ENCODE data around the gene ITGB4. TPM values are rescaled to one million over a fixed set of nuclear protein-coding genes. Genes with fewer than 3 reads are reported as not detected.

Gene ITGB4
- total and polyA plus RNA-seq, 2 donors (not counting 3 experiments of a cell fraction or from before 2014, with no cell fraction given), result 4.2 to 6.7 TPM

GRCh38 chr17:75773808-75774470, 52.7 kb downstream of the ITGB4 start:
- POLR2A ChIA-PET, result interaction anchor here (0.5 to 5.2 kb wide), 4 partner anchors 9 to 92 kb away, joined by 3 to 24 read pairs (median 4); partner anchors contain the start of gene GALK1

More at GRCh38 chr17:75773808-75774470, 52.7 kb downstream of the ITGB4 start:
- CTCF ChIA-PET, result interaction anchor here (1.0 to 3.5 kb wide), 8 partner anchors 9 to 140 kb away, joined by 3 to 29 read pairs (median 6); partner anchors contain the start of genes GALK1 and UNK
- dilution Hi-C loops (cut with MboI; ENCODE audit: extremely low pct_ligation_motif_present, low sequenced_read_pairs) (no loop called here), intact Hi-C loops (cut with micrococcal nuclease) (loop anchor here (10.0 kb wide), 1 partner anchor 231 kb away; the partner anchor contains the start of gene CDK3)
- no TSS peak for BruUV-seq (replicated peaks)
- DNase-seq (ENCODE audit: low read depth, low spot score) (no peak), FAIRE-seq (no peak)
- H4K20me1 ChIP-seq (replicated peaks; ENCODE audit: control insufficient read depth, extremely low read depth, insufficient read depth, low read length), result peaks cover 6% of the 10 kb centered on the region
- no peak overlapping the region for H3K4me3 ChIP-seq (replicated peaks in 1 of 3; ENCODE audit: insufficient read depth in 1 of 3, low read depth in 1 of 3, low read length in 3 of 3)
- peaks cover 14 to 16% of the 10 kb centered on the region in 2 experiments for H3K36me3 ChIP-seq (ENCODE audit: control insufficient read depth in 2 of 2, extremely low read depth in 1 of 2, insufficient read depth in 2 of 2, low read length in 2 of 2)
- peaks cover 9% of the 10 kb centered on the region for H3K4me1 ChIP-seq (ENCODE audit: control insufficient read depth, extremely low read depth, insufficient read depth, low read length)
- H2AFZ ChIP-seq (ENCODE audit: low read depth, low read length), result no peak overlapping the region
- H3K27me3 ChIP-seq (ENCODE audit: control insufficient read depth in 2 of 2, insufficient read depth in 2 of 2, low read length in 2 of 2), result no peaks in the 10 kb centered on the region
- H3K9me3 ChIP-seq (replicated peaks; ENCODE audit: control insufficient read depth, insufficient read depth, low read length), result no peaks in the 10 kb centered on the region
- no peak overlapping the region for H3K9ac ChIP-seq (replicated peaks; ENCODE audit: extremely low read depth, insufficient read depth, low read length)
- H3K27ac ChIP-seq (ENCODE audit: insufficient read depth, low read depth, low read length), result no peak overlapping the region
- peaks cover 16% of the 10 kb centered on the region for H3K79me2 ChIP-seq (ENCODE audit: control insufficient read depth, insufficient read depth, low read length)
- no peak overlapping the region for H3K4me2 ChIP-seq (ENCODE audit: insufficient read depth, low read length)
- no peaks in the 10 kb centered on the region for H3K9me1 ChIP-seq (replicated peaks; ENCODE audit: control insufficient read depth, extremely low read depth, insufficient read depth, low read length)
- TF ChIP-seq POLR2A (IDR thresholded peaks at IDR 0.05; ENCODE audit: low read depth, low read length), result no peak
- no peak for TF ChIP-seq EZH2 (IDR thresholded peaks at IDR 0.05; ENCODE audit: borderline replicate concordance, low read depth, low read length, severe bottlenecking)
- no peak for TF ChIP-seq GATA2 (IDR thresholded peaks at IDR 0.05; ENCODE audit: insufficient read depth, insufficient read length, low read depth, low read length)
- TF ChIP-seq MYC (IDR thresholded peaks at IDR 0.05; ENCODE audit: low read depth, low read length), result no peak
- no peak for TF ChIP-seq JUN (IDR thresholded peaks at IDR 0.05; ENCODE audit: borderline replicate concordance, insufficient read depth, insufficient read length, low read depth)
- TF ChIP-seq CTCF (IDR thresholded peaks at IDR 0.05; ENCODE audit: extremely low read depth in 1 of 2, insufficient read depth in 1 of 2, low read depth in 1 of 2, low read length in 2 of 2), result no peak
- no peak for TF ChIP-seq MAX (IDR thresholded peaks at IDR 0.05; ENCODE audit: insufficient read depth, insufficient read length)
